ENCODE measurements around the gene NCKAP5. TPM values are rescaled to one million over a fixed set of nuclear protein-coding genes. Genes with fewer than 3 reads are reported as not detected.
"Not testable (repeated sequence)": the region's sequence is repeated elsewhere in the genome, so short reads cannot be mapped to it uniquely, and the experiment has no call there.

NCKAP5 gene
- total RNA-seq, 1 donor from 2014 or later, result 2.7 TPM

- Histone ChIP-seq H3K4me3 (ENCODE audit: insufficient read depth, low read depth, low read length) (no peak overlapping the region), H2AFZ (ENCODE audit: low read depth, low read length) (no peak overlapping the region), H3K27ac (ENCODE audit: low read depth, low read length) (no peak overlapping the region), H3K9ac (ENCODE audit: low read length) (no peak overlapping the region), H4K20me1 (ENCODE audit: insufficient read depth, low read length) (no peaks in the 10 kb centered on the region), H3K79me2 (ENCODE audit: insufficient read depth, low read length) (no peaks in the 10 kb centered on the region), H3K4me2 (ENCODE audit: low read length) (no peak overlapping the region), H3K4me1 (ENCODE audit: insufficient read depth, low read length) (no peaks in the 10 kb centered on the region), H3K9me3 (ENCODE audit: insufficient read depth, low read depth, low read length) (no peaks in the 10 kb centered on the region), H3K36me3 (ENCODE audit: insufficient read depth, low read length) (no peaks in the 10 kb centered on the region), H3K27me3 (ENCODE audit: insufficient read depth, low read length) (no peaks in the 10 kb centered on the region)
- no peak overlapping the region for H3K27ac Mint-ChIP-seq (ENCODE audit: unreplicated experiment)
- DNase-seq (ENCODE audit: low read depth), result no peak
- TF ChIP-seq CTCF (IDR thresholded peaks at IDR 0.05; ENCODE audit: insufficient read depth, low read depth, low read length) (no peak), EZH2 (IDR thresholded peaks at IDR 0.05; ENCODE audit: insufficient read depth, low read length) (no peak)
- peaks cover 8% of the 10 kb centered on the region for H3K4me1 Mint-ChIP-seq (ENCODE audit: low read depth, unreplicated experiment)
- FAIRE-seq, result no peak
- H3K36me3 Mint-ChIP-seq (ENCODE audit: low read depth, unreplicated experiment), result no peaks in the 10 kb centered on the region
- H3K27me3 Mint-ChIP-seq (ENCODE audit: low read depth, unreplicated experiment), result no peaks in the 10 kb centered on the region
- H3K9me3 Mint-ChIP-seq (ENCODE audit: unreplicated experiment), result peaks cover 4% of the 10 kb centered on the region
- H3K4me3 Mint-ChIP-seq (ENCODE audit: unreplicated experiment), result no peak overlapping the region
These were observed 47.0 kb downstream of the NCKAP5 start for GRCh38 chr2:133521146-133521745.

- H3K4me3 ChIP-seq (ENCODE audit: insufficient read depth, low read depth, low read length); H3K27me3 ChIP-seq (ENCODE audit: insufficient read depth, low read length); H4K20me1 ChIP-seq (ENCODE audit: insufficient read depth, low read length); H3K79me2 ChIP-seq (ENCODE audit: insufficient read depth, low read length); H3K27me3 Mint-ChIP-seq (ENCODE audit: low read depth, unreplicated experiment); H3K27ac ChIP-seq (ENCODE audit: low read depth, low read length); FAIRE-seq; H3K4me1 ChIP-seq (ENCODE audit: insufficient read depth, low read length); H3K4me3 Mint-ChIP-seq (ENCODE audit: unreplicated experiment); H3K9me3 Mint-ChIP-seq (ENCODE audit: unreplicated experiment); H2AFZ ChIP-seq (ENCODE audit: low read depth, low read length); H3K4me1 Mint-ChIP-seq (ENCODE audit: low read depth, unreplicated experiment); H3K36me3 Mint-ChIP-seq (ENCODE audit: low read depth, unreplicated experiment); H3K9me3 ChIP-seq (ENCODE audit: insufficient read depth, low read depth, low read length); H3K4me2 ChIP-seq (ENCODE audit: low read length); H3K27ac Mint-ChIP-seq (ENCODE audit: unreplicated experiment); H3K9ac ChIP-seq (ENCODE audit: low read length); DNase-seq (ENCODE audit: low read depth); H3K36me3 ChIP-seq (ENCODE audit: insufficient read depth, low read length): not testable (repeated sequence)
These were observed 48.6 kb downstream of the NCKAP5 start for GRCh38 chr2:133519677-133520076.

- FAIRE-seq (no peak), DNase-seq (ENCODE audit: low read depth) (no peak)
- Histone ChIP-seq H3K4me1 (ENCODE audit: insufficient read depth, low read length) (no peaks in the 10 kb centered on the region), H3K9ac (ENCODE audit: low read length) (no peak overlapping the region), H3K79me2 (ENCODE audit: insufficient read depth, low read length) (no peaks in the 10 kb centered on the region), H3K4me2 (ENCODE audit: low read length) (no peak overlapping the region), H3K27me3 (ENCODE audit: insufficient read depth, low read length) (no peaks in the 10 kb centered on the region), H3K9me3 (ENCODE audit: insufficient read depth, low read depth, low read length) (no peaks in the 10 kb centered on the region), H4K20me1 (ENCODE audit: insufficient read depth, low read length) (no peaks in the 10 kb centered on the region), H2AFZ (ENCODE audit: low read depth, low read length) (no peak overlapping the region), H3K36me3 (ENCODE audit: insufficient read depth, low read length) (no peaks in the 10 kb centered on the region), H3K27ac (ENCODE audit: low read depth, low read length) (no peak overlapping the region), H3K4me3 (ENCODE audit: insufficient read depth, low read depth, low read length) (no peak overlapping the region)
- no peak overlapping the region for H3K4me3 Mint-ChIP-seq (ENCODE audit: unreplicated experiment)
- peaks cover 4% of the 10 kb centered on the region for H3K4me1 Mint-ChIP-seq (ENCODE audit: low read depth, unreplicated experiment)
- no peaks in the 10 kb centered on the region for H3K36me3 Mint-ChIP-seq (ENCODE audit: low read depth, unreplicated experiment)
- no peak overlapping the region for H3K27ac Mint-ChIP-seq (ENCODE audit: unreplicated experiment)
- no peaks in the 10 kb centered on the region for H3K27me3 Mint-ChIP-seq (ENCODE audit: low read depth, unreplicated experiment)
- TF ChIP-seq EZH2 (IDR thresholded peaks at IDR 0.05; ENCODE audit: insufficient read depth, low read length) (no peak), CTCF (IDR thresholded peaks at IDR 0.05; ENCODE audit: insufficient read depth, low read depth, low read length) (no peak)
- H3K9me3 Mint-ChIP-seq (ENCODE audit: unreplicated experiment), result no peaks in the 10 kb centered on the region
These were observed 49.4 kb downstream of the NCKAP5 start for GRCh38 chr2:133518700-133519344.
